Measurements from ENCODE around the gene SSBP3. TPM values are rescaled to one million over a fixed set of nuclear protein-coding genes. Genes with fewer than 3 reads are reported as not detected.
A peak's percentile ranks its signal among the peaks of the same experiment; 100 is the strongest.

The SSBP3 gene
- total and polyA plus RNA-seq, 9 of the 15 experiments (the other 6 are each of a cell fraction or from before 2014, with no cell fraction given) = 8.7 to 108 (median 33.8) TPM

GRCh38 chr1:54345116-54345515 is 61.1 kb downstream of the SSBP3 start (continued):
- no peak for TF ChIP-seq ETV5 (CRISPR knock-in tag; IDR thresholded peaks at IDR 0.05; ENCODE audit: low read depth)

GRCh38 chr1:54342742-54343687 is 63.2 kb downstream of the SSBP3 start:
- H3K9me3 ChIP-seq (replicated peaks; ENCODE audit: control insufficient read depth, insufficient read depth, low read depth, low read length) = no peaks in the 10 kb centered on the region
- CTCF ChIA-PET (ENCODE audit: low intra/inter-chr PET ratio) = no interaction called here
- intact Hi-C loops (cut with micrococcal nuclease) (no loop called here), in situ Hi-C loops (cut with MboI) (no loop called here)
- FAIRE-seq = no peak
- H3K27me3 ChIP-seq (ENCODE audit: control insufficient read depth in 2 of 2, insufficient read depth in 2 of 2, low read length in 2 of 2) = no peaks in the 10 kb centered on the region
- H4K20me1 ChIP-seq (replicated peaks; ENCODE audit: control insufficient read depth, insufficient read depth, low read length) = peaks cover 25% of the 10 kb centered on the region; the same call in 1 of the 2 replicates
- no peaks in the 10 kb centered on the region for H3K9me1 ChIP-seq (ENCODE audit: control insufficient read depth, insufficient read depth, low read length)
- H3K79me2 ChIP-seq (ENCODE audit: control insufficient read depth, insufficient read depth, low read length) = peaks cover 53% of the 10 kb centered on the region
- TF ChIP-seq SMAD4 (CRISPR knock-in tag; conservative IDR thresholded peaks at IDR 0.05) = no peak
- TF ChIP-seq CBX1 (IDR thresholded peaks at IDR 0.05; ENCODE audit: low read depth) = no peak
- TF ChIP-seq PHF8 (IDR thresholded peaks at IDR 0.05; ENCODE audit: borderline replicate concordance, low read length) = 0 out of 2 replicates have a peak, but pooled peaks have one; percentile 0
- POLR2A ChIA-PET = interaction anchor here (1.7 kb wide), 1 partner anchor 9 kb away, joined by 8 read pairs; no protein-coding TSS in a partner anchor
- no peak for DNase-seq (ENCODE audit: extremely low read depth in 1 of 4, low spot score in 3 of 4)
- H3K4me2 ChIP-seq (ENCODE audit: insufficient read depth, low read length) = no peak overlapping the region
- H3K9ac ChIP-seq (ENCODE audit: insufficient read depth in 1 of 2, low read depth in 2 of 2, low read length in 2 of 2) = peak overlapping the region in 1 of 2 experiments; percentile 67; a peak in 1 of 4 replicates
- H2AFZ ChIP-seq (ENCODE audit: low read depth, low read length) = no peak overlapping the region
- peaks cover 20% of the 10 kb centered on the region; the same call in 2 of the 3 replicates for H3K36me3 ChIP-seq (ENCODE audit: control insufficient read depth, insufficient read depth, low read length)
- no peak overlapping the region for H3K4me3 ChIP-seq
- H3K27ac ChIP-seq (ENCODE audit: extremely low read depth, low read depth, low read length) = no peak overlapping the region
- no peaks in the 10 kb centered on the region; a peak in 1 of 5 replicates for H3K4me1 ChIP-seq (replicated peaks in 1 of 2; ENCODE audit: control insufficient read depth in 2 of 2, insufficient read depth in 2 of 2, low read length in 2 of 2)
- ATAC-seq = peak; percentile 20; the same call in 2 of the 3 replicates
- no TSS peak for BruUV-seq (replicated peaks)
- 93% methylated on average over 26 of the region's 26 CpGs for WGBS (ENCODE audit: insufficient coverage, low coverage, missing lambda C conversion rate)
